GM21619 (cell line): ENCODE results near the gene RGS6.

Experiments used
- ATAC-seq: cut with Tn5 transposase; IDR thresholded peaks from one replicate; pipeline ENCODE4 v1.9.1; 2021; ENCODE audit not compliant: unreplicated experiment

RGS6 gene

GRCh38 chr14:72383865-72384264 lies 451.6 kb downstream of the RGS6 start:
- ATAC-seq: no peak

GRCh38 chr14:72387726-72388125 lies 455.5 kb downstream of the RGS6 start:
- no peak for ATAC-seq

GRCh38 chr14:72389200-72389599 lies 457.0 kb downstream of the RGS6 start:
- no peak for ATAC-seq

- no peak for ATAC-seq
Observed at GRCh38 chr14:72401101-72401625, 468.9 kb downstream of the RGS6 start.

GRCh38 chr14:72401632-72402376 lies 469.6 kb downstream of the RGS6 start:
- ATAC-seq: no peak

- no peak for ATAC-seq
Observed at GRCh38 chr14:72402377-72402772, 470.1 kb downstream of the RGS6 start.

GRCh38 chr14:72404106-72404774 lies 472.0 kb downstream of the RGS6 start:
- no peak for ATAC-seq

GRCh38 chr14:72404998-72405397 lies 472.8 kb downstream of the RGS6 start:
- no peak for ATAC-seq

GRCh38 chr14:72408020-72408419 lies 475.8 kb downstream of the RGS6 start:
- ATAC-seq: no peak

GRCh38 chr14:72409047-72409446 lies 476.8 kb downstream of the RGS6 start:
- ATAC-seq: no peak

GRCh38 chr14:72416081-72416849 lies 484.0 kb downstream of the RGS6 start:
- ATAC-seq: no peak

- no peak for ATAC-seq
Observed at GRCh38 chr14:72416892-72417291, 484.7 kb downstream of the RGS6 start.

- no peak for ATAC-seq
Observed at GRCh38 chr14:72418806-72419205, 486.6 kb downstream of the RGS6 start.

GRCh38 chr14:72419226-72419775 lies 487.1 kb downstream of the RGS6 start:
- no peak for ATAC-seq

GRCh38 chr14:72420749-72421474 lies 488.7 kb downstream of the RGS6 start:
- ATAC-seq: no peak

GRCh38 chr14:72423957-72424356 lies 491.7 kb downstream of the RGS6 start:
- ATAC-seq: no peak

GRCh38 chr14:72430457-72430856 lies 498.2 kb downstream of the RGS6 start:
- no peak for ATAC-seq

GRCh38 chr14:72432748-72433147 lies 500.5 kb downstream of the RGS6 start:
- ATAC-seq: no peak

GRCh38 chr14:72433511-72433910 lies 501.3 kb downstream of the RGS6 start:
- no peak for ATAC-seq

- no peak for ATAC-seq
Observed at GRCh38 chr14:72434856-72435255, 502.6 kb downstream of the RGS6 start.

- ATAC-seq: no peak
Observed at GRCh38 chr14:72439707-72440106, 507.5 kb downstream of the RGS6 start.
